ENCODE data around the gene SKOR1. TPM values are rescaled to one million over a fixed set of nuclear protein-coding genes. Genes with fewer than 3 reads are reported as not detected.

Gene SKOR1
- total and polyA plus RNA-seq, 2 donors (not counting 1 experiment from before 2014, with no cell fraction given), result 0.01 to 0.17 TPM

DNA sequence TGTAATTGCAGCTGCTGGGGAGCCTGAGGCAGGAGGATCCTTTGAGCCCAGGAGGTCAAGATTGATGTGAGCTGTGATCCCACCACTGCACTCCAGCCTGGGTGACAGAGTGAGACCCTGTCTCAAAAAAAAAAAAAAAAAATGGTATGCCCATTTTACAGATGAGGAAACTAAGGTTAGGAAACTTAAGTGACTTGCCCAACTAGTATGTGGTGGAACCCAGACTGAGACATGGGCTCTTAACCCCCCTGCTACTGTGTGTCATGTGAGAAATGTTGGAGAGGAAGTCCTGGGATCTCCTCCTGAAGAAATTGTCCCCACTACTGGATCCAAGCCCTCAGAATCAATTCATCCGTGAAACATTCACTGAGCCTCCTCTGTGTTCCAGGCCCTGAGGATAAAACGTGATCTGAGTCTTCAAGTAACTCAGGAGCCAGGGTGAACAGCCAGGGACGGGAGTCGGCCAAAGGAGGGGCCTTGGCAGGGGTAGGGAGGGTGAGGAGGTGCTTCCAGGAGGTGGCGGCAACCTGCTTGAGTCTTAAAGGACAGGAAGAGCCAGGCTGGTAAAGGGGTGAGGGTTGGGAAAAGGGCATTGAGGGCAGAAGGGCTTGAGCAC is 34.1 kb downstream of the SKOR1 start:
- H3K27ac ChIP-seq (ENCODE audit: insufficient read depth, low read length), result no peak overlapping the region
- DNase-seq (ENCODE audit: low read depth in 2 of 2), result no peak
- H2AFZ ChIP-seq (ENCODE audit: low read length), result no peak overlapping the region
- H3K9ac ChIP-seq (ENCODE audit: insufficient read depth, low read length), result no peak overlapping the region
- H3K9me3 ChIP-seq (ENCODE audit: control insufficient read depth, insufficient read depth, low read depth, low read length), result no peaks in the 10 kb centered on the region
- no peaks in the 10 kb centered on the region for H3K79me2 ChIP-seq (ENCODE audit: control insufficient read depth, insufficient read depth, low read length)
- H3K36me3 ChIP-seq (ENCODE audit: control insufficient read depth, insufficient read depth, low read length), result no peaks in the 10 kb centered on the region
- no peaks in the 10 kb centered on the region for H3K27me3 ChIP-seq (ENCODE audit: control insufficient read depth, insufficient read depth, low read length)
- H3K4me3 ChIP-seq (replicated peaks in 1 of 4; ENCODE audit: control extremely low read depth in 1 of 4, insufficient read depth in 1 of 4, low read depth in 3 of 4, low read length in 4 of 4), result no peak overlapping the region
- no peaks in the 10 kb centered on the region for H4K20me1 ChIP-seq (ENCODE audit: control insufficient read depth, extremely low read depth, insufficient read depth, low read length)
- H3K4me1 ChIP-seq (ENCODE audit: control insufficient read depth, extremely low read depth, insufficient read depth, low read length), result no peaks in the 10 kb centered on the region
- TF ChIP-seq EZH2 (IDR thresholded peaks at IDR 0.05; ENCODE audit: low read length, missing control alignments), result no peak
- TF ChIP-seq, protein P1, sequence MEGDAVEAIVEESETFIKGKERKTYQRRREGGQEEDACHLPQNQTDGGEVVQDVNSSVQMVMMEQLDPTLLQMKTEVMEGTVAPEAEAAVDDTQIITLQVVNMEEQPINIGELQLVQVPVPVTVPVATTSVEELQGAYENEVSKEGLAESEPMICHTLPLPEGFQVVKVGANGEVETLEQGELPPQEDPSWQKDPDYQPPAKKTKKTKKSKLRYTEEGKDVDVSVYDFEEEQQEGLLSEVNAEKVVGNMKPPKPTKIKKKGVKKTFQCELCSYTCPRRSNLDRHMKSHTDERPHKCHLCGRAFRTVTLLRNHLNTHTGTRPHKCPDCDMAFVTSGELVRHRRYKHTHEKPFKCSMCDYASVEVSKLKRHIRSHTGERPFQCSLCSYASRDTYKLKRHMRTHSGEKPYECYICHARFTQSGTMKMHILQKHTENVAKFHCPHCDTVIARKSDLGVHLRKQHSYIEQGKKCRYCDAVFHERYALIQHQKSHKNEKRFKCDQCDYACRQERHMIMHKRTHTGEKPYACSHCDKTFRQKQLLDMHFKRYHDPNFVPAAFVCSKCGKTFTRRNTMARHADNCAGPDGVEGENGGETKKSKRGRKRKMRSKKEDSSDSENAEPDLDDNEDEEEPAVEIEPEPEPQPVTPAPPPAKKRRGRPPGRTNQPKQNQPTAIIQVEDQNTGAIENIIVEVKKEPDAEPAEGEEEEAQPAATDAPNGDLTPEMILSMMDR (conservative IDR thresholded peaks at IDR 0.05 in 1 of 2, IDR thresholded peaks at IDR 0.05 in 1 of 2; ENCODE audit: low read depth in 1 of 2, low read length in 2 of 2), result no peak
- no peak overlapping the region for H3K4me2 ChIP-seq (ENCODE audit: extremely low read depth, insufficient read depth, low read length)

DNA sequence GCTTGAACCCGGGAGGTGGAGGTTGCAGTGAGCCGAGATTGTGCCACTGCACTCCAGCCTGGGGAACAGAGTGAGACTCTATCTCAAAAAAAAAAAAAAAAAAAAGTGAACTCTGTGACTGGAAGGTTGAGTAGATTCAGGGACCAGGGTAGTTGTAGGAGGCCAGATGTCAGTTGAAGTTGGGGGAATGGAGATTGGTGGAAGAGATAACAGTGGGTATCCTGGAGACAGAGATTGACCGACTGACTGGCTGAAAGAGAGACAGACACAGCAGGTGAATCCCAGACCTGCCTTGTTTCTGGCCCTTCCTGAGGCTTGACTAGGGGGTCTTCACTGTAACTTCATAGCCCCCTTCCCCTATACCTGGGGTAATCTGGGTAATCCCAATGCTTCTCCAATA is 36.7 kb downstream of the SKOR1 start:
- no peak overlapping the region for H3K4me3 ChIP-seq (replicated peaks in 1 of 4; ENCODE audit: control extremely low read depth in 1 of 4, insufficient read depth in 1 of 4, low read depth in 3 of 4, low read length in 4 of 4)
- no peak overlapping the region for H3K27ac ChIP-seq (ENCODE audit: insufficient read depth, low read length)
- H2AFZ ChIP-seq (ENCODE audit: low read length), result no peak overlapping the region
- no peak overlapping the region for H3K4me2 ChIP-seq (ENCODE audit: extremely low read depth, insufficient read depth, low read length)
- H3K79me2 ChIP-seq (ENCODE audit: control insufficient read depth, insufficient read depth, low read length), result no peaks in the 10 kb centered on the region
- no peaks in the 10 kb centered on the region for H3K4me1 ChIP-seq (ENCODE audit: control insufficient read depth, extremely low read depth, insufficient read depth, low read length)
- H3K27me3 ChIP-seq (ENCODE audit: control insufficient read depth, insufficient read depth, low read length), result no peaks in the 10 kb centered on the region
- H3K9ac ChIP-seq (ENCODE audit: insufficient read depth, low read length), result no peak overlapping the region
- DNase-seq (ENCODE audit: low read depth in 2 of 2), result no peak
- no peaks in the 10 kb centered on the region for H3K36me3 ChIP-seq (ENCODE audit: control insufficient read depth, insufficient read depth, low read length)
- TF ChIP-seq EZH2 (IDR thresholded peaks at IDR 0.05; ENCODE audit: low read length, missing control alignments), result no peak
- TF ChIP-seq, protein P1 (conservative IDR thresholded peaks at IDR 0.05 in 1 of 2, IDR thresholded peaks at IDR 0.05 in 1 of 2; ENCODE audit: low read depth in 1 of 2, low read length in 2 of 2), result no peak
- H3K9me3 ChIP-seq (ENCODE audit: control insufficient read depth, insufficient read depth, low read depth, low read length), result no peaks in the 10 kb centered on the region
- no peaks in the 10 kb centered on the region for H4K20me1 ChIP-seq (ENCODE audit: control insufficient read depth, extremely low read depth, insufficient read depth, low read length)

DNA sequence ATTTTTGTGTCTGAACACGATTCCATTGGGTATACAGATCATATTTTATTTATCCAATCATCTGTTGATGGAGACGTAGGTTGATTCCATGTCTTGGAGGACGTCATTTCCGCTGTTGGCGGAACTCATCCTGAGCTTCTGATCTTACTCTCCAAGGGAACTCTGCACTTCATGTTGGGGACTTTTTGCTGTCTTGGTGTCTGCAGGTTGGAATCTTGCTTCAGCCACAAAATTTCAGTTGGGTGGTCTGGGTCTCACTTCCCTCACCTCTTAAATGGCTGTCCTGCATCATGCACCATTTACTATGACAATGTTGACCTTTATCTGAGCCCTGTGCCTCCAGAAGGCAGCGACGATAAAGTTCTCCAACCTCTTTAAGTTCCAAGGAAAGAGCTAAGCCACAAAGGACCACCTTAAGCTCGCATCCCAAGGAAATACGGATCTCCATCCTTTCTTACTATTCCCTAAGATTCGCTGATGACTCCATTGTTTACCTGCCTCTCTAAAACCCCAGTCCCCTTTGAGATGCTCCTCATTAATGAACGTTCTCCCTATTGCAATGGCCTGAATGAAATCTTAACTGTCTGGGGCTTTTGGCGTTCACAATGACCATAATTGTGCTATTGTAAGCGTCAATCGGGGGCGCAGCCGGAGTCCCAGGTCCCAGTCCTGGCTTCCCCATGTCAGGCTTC is 37.6 kb downstream of the SKOR1 start:
- no peak for TF ChIP-seq EZH2 (IDR thresholded peaks at IDR 0.05; ENCODE audit: low read length, missing control alignments)
- TF ChIP-seq, protein P1 (conservative IDR thresholded peaks at IDR 0.05 in 1 of 2, IDR thresholded peaks at IDR 0.05 in 1 of 2; ENCODE audit: low read depth in 1 of 2, low read length in 2 of 2), result no peak
- Histone ChIP-seq H2AFZ (ENCODE audit: low read length) (peak overlapping the region; percentile 41), H3K4me2 (ENCODE audit: extremely low read depth, insufficient read depth, low read length) (peak overlapping the region; percentile 82), H3K79me2 (ENCODE audit: control insufficient read depth, insufficient read depth, low read length) (no peaks in the 10 kb centered on the region), H3K9me3 (ENCODE audit: control insufficient read depth, insufficient read depth, low read depth, low read length) (no peaks in the 10 kb centered on the region), H4K20me1 (ENCODE audit: control insufficient read depth, extremely low read depth, insufficient read depth, low read length) (no peaks in the 10 kb centered on the region), H3K4me1 (ENCODE audit: control insufficient read depth, extremely low read depth, insufficient read depth, low read length) (no peaks in the 10 kb centered on the region), H3K27ac (ENCODE audit: insufficient read depth, low read length) (no peak overlapping the region), H3K9ac (ENCODE audit: insufficient read depth, low read length) (no peak overlapping the region), H3K27me3 (ENCODE audit: control insufficient read depth, insufficient read depth, low read length) (no peaks in the 10 kb centered on the region), H3K4me3 (replicated peaks in 1 of 4; ENCODE audit: control extremely low read depth in 1 of 4, insufficient read depth in 1 of 4, low read depth in 3 of 4, low read length in 4 of 4) (peak overlapping the region; percentile 29 to 56 (median 37)), H3K36me3 (ENCODE audit: control insufficient read depth, insufficient read depth, low read length) (no peaks in the 10 kb centered on the region)
- no peak for DNase-seq (ENCODE audit: low read depth in 2 of 2)

All from fibroblast of lung (primary cell).